HCT116 (cell line): Measurements from ENCODE around the gene PICK1. TPM values are rescaled to one million over a fixed set of nuclear protein-coding genes. Genes with fewer than 3 reads are reported as not detected.

Source experiments
- ATAC-seq: fragments of 200-7000 bp; cut with Tn5 transposase; 2 replicates; pipeline ENCODE4 v1.9.1; 2020; ENCODE audit warnings: mild to moderate bottlenecking, moderate library complexity
- BruUV-seq: library from RNA; stranded (reverse); fragments of 400-500 nt; replicated peaks from 2 replicates; lab custom pipeline; 2021; lab: Mats Ljungman, UMichigan
- CTCF ChIA-PET: fragments of 300-600 bp; sonication (Branson Sonifier 250); formaldehyde crosslinking; loops from one replicate; lab custom pipeline; 2021; ENCODE audit warnings: antibody characterized with exemption; lab: Charles Lee
- POLR2A ChIA-PET: fragments of 300-600, 350-600 bp; sonication (Branson Sonifier 250); formaldehyde crosslinking; loops from one replicate; lab custom pipeline; 2021; ENCODE audit warnings: antibody characterized with exemption; lab: Charles Lee
- RAD21 ChIA-PET, 2 experiments: fragments of 300-600 bp; sonication (Branson Sonifier 250); formaldehyde crosslinking; loops; one replicate each; lab custom pipeline; 2023; ENCODE audit warnings: low total read pairs in 2 of 2; ENCODE audit not compliant: uncharacterized antibody in 2 of 2, unreplicated experiment in 2 of 2, low non-redundant PET in 1 of 2; lab: Charles Lee
- DNase-seq: peaks from one replicate; pipeline ENCODE4 v3.0.0-alpha.2; 2010; ENCODE audit warnings: low read depth, low spot score
- H2AFZ ChIP-seq: fragments of 200-600 bp; shearing (Covaris generic), sonication (generic); 2 replicates; pipeline ENCODE4 v1.6.1; 2017; ENCODE audit warnings: low read depth, mixed run types, mixed read lengths, antibody characterized with exemption, low read length; ENCODE audit not compliant: poor library complexity, severe bottlenecking
- H3K27ac ChIP-seq: 2 replicates; pipeline ENCODE4 v1.5.1; 2012; ENCODE audit warnings: low read depth, low read length
- H3K27me3 ChIP-seq: fragments of 200-600 bp; sonication (generic); 2 replicates; pipeline ENCODE4 v1.6.1; 2016; ENCODE audit warnings: mixed run types, low read length, mixed read lengths; ENCODE audit not compliant: insufficient read depth
- H3K36me3 ChIP-seq, 2 experiments: fragments of 200-500 bp in 1 of 2; fragments of 200-600 bp in 1 of 2; sonication (Bioruptor generic) in 1 of 2; sonication (generic) in 1 of 2; 2 replicates each; pipeline versions ENCODE4 v1.5.1 to v1.6.1; 2014 to 2016; ENCODE audit warnings: low read length in 2 of 2, inconsistent platforms in 1 of 2, mixed read lengths in 1 of 2, mixed run types in 1 of 2; ENCODE audit not compliant: insufficient read depth in 2 of 2, control insufficient read depth in 1 of 2
- H3K4me1 ChIP-seq, 2 experiments: fragments of 200-600 bp in 1 of 2; sonication (generic) in 1 of 2; 2 replicates each; pipeline versions ENCODE4 v1.5.1 to v1.6.1; 2012 to 2017; ENCODE audit warnings: low read length in 2 of 2, inconsistent platforms in 1 of 2, mild to moderate bottlenecking in 1 of 2, mixed read lengths in 1 of 2, mixed run types in 1 of 2, moderate library complexity in 1 of 2; ENCODE audit not compliant: insufficient read depth in 2 of 2, control insufficient read depth in 1 of 2
- H3K4me2 ChIP-seq: fragments of 200-600 bp; sonication (generic); 2 replicates; pipeline ENCODE4 v1.6.1; 2017; ENCODE audit warnings: mixed run types, low read length, mixed read lengths
- H3K4me3 ChIP-seq, 2 experiments: fragments of 200-600 bp in 1 of 2; sonication (generic) in 1 of 2; replicated peaks in 1 of 2; 2 replicates each; pipeline ENCODE4 v1.5.1; 2011 to 2016; ENCODE audit warnings: low read length in 2 of 2, control low read depth in 1 of 2, low read depth in 1 of 2, mild to moderate bottlenecking in 1 of 2, mixed read lengths in 1 of 2, mixed run types in 1 of 2
- H3K79me2 ChIP-seq: fragments of 200-600 bp; sonication (generic); 2 replicates; pipeline ENCODE4 v1.6.1; 2017; ENCODE audit warnings: mild to moderate bottlenecking, mixed run types, low read length, moderate library complexity, mixed read lengths; ENCODE audit not compliant: insufficient read depth
- H3K9ac ChIP-seq: fragments of 200-600 bp; sonication (generic); 2 replicates; pipeline ENCODE4 v1.6.1; 2016; ENCODE audit warnings: low read length, mixed read lengths
- H3K9me2 ChIP-seq: fragments of 200-600 bp; sonication (generic), shearing (Covaris generic); 2 replicates; pipeline ENCODE4 v1.6.1; 2017; ENCODE audit warnings: mixed run types, mild to moderate bottlenecking, moderate library complexity; ENCODE audit not compliant: insufficient read depth
- H3K9me3 ChIP-seq, 2 experiments: fragments of 200-500 bp in 1 of 2; fragments of 200-600 bp in 1 of 2; sonication (Bioruptor generic) in 1 of 2; sonication (generic) in 1 of 2; 2 replicates each; pipeline ENCODE4 v1.6.1; 2014 to 2017; ENCODE audit warnings: low read length in 2 of 2, mixed read lengths in 2 of 2, inconsistent platforms in 1 of 2, low read depth in 1 of 2, mild to moderate bottlenecking in 1 of 2, mixed run types in 1 of 2, moderate library complexity in 1 of 2; ENCODE audit not compliant: control insufficient read depth in 1 of 2, insufficient read depth in 1 of 2
- H4K20me1 ChIP-seq: fragments of 200-600 bp; sonication (generic), shearing (Covaris generic); 2 replicates; pipeline ENCODE4 v1.6.1; 2017; ENCODE audit warnings: mixed run types, mild to moderate bottlenecking, moderate library complexity; ENCODE audit not compliant: insufficient read depth
- ATF3 ChIP-seq: IDR thresholded peaks from 2 replicates; pipeline ENCODE4 v1.6.1; 2012
- CEBPB ChIP-seq: IDR thresholded peaks from 2 replicates; pipeline ENCODE4 v1.6.1; 2012; ENCODE audit warnings: low read depth
- CTCF ChIP-seq, 3 experiments: fragments of 200-600 bp in 1 of 3; sonication (generic) in 1 of 3; IDR thresholded peaks in 2 of 3; conservative IDR thresholded peaks in 1 of 3; 2 replicates each; pipeline ENCODE4 v1.5.1; 2012 to 2017; ENCODE audit warnings: low read depth in 2 of 3, low read length in 2 of 3, antibody characterized with exemption in 1 of 3, borderline replicate concordance in 1 of 3, control low read depth in 1 of 3, mild to moderate bottlenecking in 1 of 3, mixed read lengths in 1 of 3, mixed run types in 1 of 3, moderate library complexity in 1 of 3; ENCODE audit not compliant: insufficient read depth in 1 of 3
- ELF1 ChIP-seq: IDR thresholded peaks from 2 replicates; pipeline ENCODE4 v1.6.1; 2012; ENCODE audit warnings: low read depth, borderline replicate concordance
- EZH2 ChIP-seq: fragments of 200-600 bp; sonication (generic); IDR thresholded peaks from 2 replicates; pipeline ENCODE4 v1.6.1; 2017; ENCODE audit warnings: antibody characterized with exemption, mixed run types
- FOSL1 ChIP-seq: IDR thresholded peaks from 2 replicates; pipeline ENCODE4 v1.6.1; 2012; ENCODE audit warnings: low read depth
- POLR2A ChIP-seq: IDR thresholded peaks from 2 replicates; pipeline ENCODE4 v1.7.0; 2011; ENCODE audit warnings: borderline replicate concordance; ENCODE audit not compliant: insufficient read depth, insufficient read length; ENCODE audit errors: extremely low read depth
- RAD21 ChIP-seq: IDR thresholded peaks from 2 replicates; pipeline ENCODE4 v1.6.1; 2012; ENCODE audit warnings: low read depth, mild to moderate bottlenecking
- SIN3A ChIP-seq: IDR thresholded peaks from 2 replicates; pipeline ENCODE4 v1.6.1; 2012; ENCODE audit warnings: low read depth
- SP1 ChIP-seq: IDR thresholded peaks from 2 replicates; pipeline ENCODE4 v1.6.1; 2012; ENCODE audit warnings: low read depth
- SRF ChIP-seq: IDR thresholded peaks from 2 replicates; pipeline ENCODE4 v1.6.1; 2012; ENCODE audit warnings: low read depth
- TCF7L2 ChIP-seq: IDR thresholded peaks from 2 replicates; pipeline ENCODE4 v1.7.0; 2011; ENCODE audit warnings: borderline replicate concordance, inconsistent platforms; ENCODE audit not compliant: insufficient read depth, insufficient read length; ENCODE audit errors: extremely low read depth
- ZBTB33 ChIP-seq: IDR thresholded peaks from 2 replicates; pipeline ENCODE4 v1.6.1; 2011; ENCODE audit warnings: mild to moderate bottlenecking, low read length, moderate library complexity; ENCODE audit not compliant: insufficient replicate concordance; ENCODE audit errors: extremely low read depth
- ZNF274 ChIP-seq: fragments of 200-500 bp; sonication (Bioruptor generic); IDR thresholded peaks from 2 replicates; pipeline ENCODE4 v1.6.1; 2014; ENCODE audit warnings: mild to moderate bottlenecking, low read depth, low read length, inconsistent platforms
- intact Hi-C: fragments of 100-400 bp; cut with micrococcal nuclease; formaldehyde crosslinking; loops from 2 replicates; pipeline ENCODE4 v1.10.0; 2022
- total RNA-seq: library from RNA; stranded (reverse); gene quantifications from one replicate; pipeline ENCODE4 v1.2.1, GENCODE V29; 2021; ENCODE audit not compliant: unreplicated experiment

The PICK1 gene
- total RNA-seq, 1 experiment from 2014 or later: 40.0 TPM

GRCh38 chr22:38114484-38115398 is 57.5 kb downstream of the PICK1 start:
- no peak overlapping the region for H3K4me3 ChIP-seq
- H4K20me1 ChIP-seq: no peaks in the 10 kb centered on the region
- ChIA-PET CTCF (interaction anchor here (0.7 to 1.7 kb wide), 10 partner anchors 11 to 114 kb away, joined by 3 to 12 read pairs (median 4); partner anchors contain the start of gene MAFF), POLR2A (no interaction called here), RAD21 (interaction anchor here in 1 of 2 experiments (1.5 kb wide), 1 partner anchor 115 kb away, joined by 5 read pairs; no protein-coding TSS in a partner anchor)
- H3K4me1 ChIP-seq: peaks cover 11 to 17% of the 10 kb centered on the region in 2 experiments
- no peaks in the 10 kb centered on the region for H3K27me3 ChIP-seq
- peak; percentile 96 for ATAC-seq
- no peak overlapping the region for H3K9ac ChIP-seq
- intact Hi-C loops: loop anchor here (10.0 kb wide), 1 partner anchor 110 kb away; no protein-coding TSS in a partner anchor
- DNase-seq: peak; percentile 37
- H2AFZ ChIP-seq: no peak overlapping the region
- no TSS peak for BruUV-seq
- H3K36me3 ChIP-seq: no peaks in the 10 kb centered on the region
- no peak overlapping the region for H3K27ac ChIP-seq
- no peaks in the 10 kb centered on the region for H3K9me2 ChIP-seq
- no peaks in the 10 kb centered on the region for H3K9me3 ChIP-seq
- TF ChIP-seq ZNF274 (no peak), SIN3A (no peak), ZBTB33 (no peak), SRF (no peak), CEBPB (no peak), FOSL1 (no peak), CTCF (IDR thresholded peaks at IDR 0.05 in 2 of 3, conservative IDR thresholded peaks at IDR 0.05 in 1 of 3; ENCODE audit: borderline replicate concordance in 1 of 3, insufficient read depth in 1 of 3, low read depth in 2 of 3, low read length in 2 of 3) (peak; percentile 73 to 98 (median 95); a peak in 5 of 6 replicates), ELF1 (no peak), EZH2 (no peak), RAD21 (peak; percentile 83), TCF7L2 (no peak), POLR2A (no peak), SP1 (no peak), ATF3 (no peak)
- H3K79me2 ChIP-seq: no peaks in the 10 kb centered on the region
- no peak overlapping the region for H3K4me2 ChIP-seq
